ENCODE data around the gene SRPK3. TPM values are rescaled to one million over a fixed set of nuclear protein-coding genes. Genes with fewer than 3 reads are reported as not detected.

SRPK3 gene
- total and polyA plus RNA-seq, 2 experiments from 2014 or later = 0.15 TPM; not detected in 1

DNA sequence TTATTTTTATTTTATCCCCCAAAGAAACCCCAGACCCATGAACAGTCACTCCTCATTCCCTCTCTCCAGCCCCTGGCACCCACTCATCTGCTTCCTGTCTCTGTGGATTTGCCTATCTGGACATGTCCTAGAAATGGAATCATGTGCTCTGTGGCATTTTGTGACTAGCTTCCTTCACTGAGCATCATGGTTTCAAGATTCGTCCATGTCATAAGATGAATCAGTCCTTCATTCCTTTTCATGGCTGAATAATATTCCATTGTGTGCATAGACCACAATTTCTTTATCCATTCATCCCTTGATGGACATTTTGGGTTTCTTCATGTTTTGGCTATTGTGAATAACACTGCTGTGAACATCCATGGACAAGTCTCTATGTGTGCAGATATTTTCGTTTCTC, 46.0 kb upstream of the SRPK3 start (continued):
- TF ChIP-seq NANOG (IDR thresholded peaks at IDR 0.05; ENCODE audit: borderline replicate concordance) = no peak
- TF ChIP-seq, protein P1, sequence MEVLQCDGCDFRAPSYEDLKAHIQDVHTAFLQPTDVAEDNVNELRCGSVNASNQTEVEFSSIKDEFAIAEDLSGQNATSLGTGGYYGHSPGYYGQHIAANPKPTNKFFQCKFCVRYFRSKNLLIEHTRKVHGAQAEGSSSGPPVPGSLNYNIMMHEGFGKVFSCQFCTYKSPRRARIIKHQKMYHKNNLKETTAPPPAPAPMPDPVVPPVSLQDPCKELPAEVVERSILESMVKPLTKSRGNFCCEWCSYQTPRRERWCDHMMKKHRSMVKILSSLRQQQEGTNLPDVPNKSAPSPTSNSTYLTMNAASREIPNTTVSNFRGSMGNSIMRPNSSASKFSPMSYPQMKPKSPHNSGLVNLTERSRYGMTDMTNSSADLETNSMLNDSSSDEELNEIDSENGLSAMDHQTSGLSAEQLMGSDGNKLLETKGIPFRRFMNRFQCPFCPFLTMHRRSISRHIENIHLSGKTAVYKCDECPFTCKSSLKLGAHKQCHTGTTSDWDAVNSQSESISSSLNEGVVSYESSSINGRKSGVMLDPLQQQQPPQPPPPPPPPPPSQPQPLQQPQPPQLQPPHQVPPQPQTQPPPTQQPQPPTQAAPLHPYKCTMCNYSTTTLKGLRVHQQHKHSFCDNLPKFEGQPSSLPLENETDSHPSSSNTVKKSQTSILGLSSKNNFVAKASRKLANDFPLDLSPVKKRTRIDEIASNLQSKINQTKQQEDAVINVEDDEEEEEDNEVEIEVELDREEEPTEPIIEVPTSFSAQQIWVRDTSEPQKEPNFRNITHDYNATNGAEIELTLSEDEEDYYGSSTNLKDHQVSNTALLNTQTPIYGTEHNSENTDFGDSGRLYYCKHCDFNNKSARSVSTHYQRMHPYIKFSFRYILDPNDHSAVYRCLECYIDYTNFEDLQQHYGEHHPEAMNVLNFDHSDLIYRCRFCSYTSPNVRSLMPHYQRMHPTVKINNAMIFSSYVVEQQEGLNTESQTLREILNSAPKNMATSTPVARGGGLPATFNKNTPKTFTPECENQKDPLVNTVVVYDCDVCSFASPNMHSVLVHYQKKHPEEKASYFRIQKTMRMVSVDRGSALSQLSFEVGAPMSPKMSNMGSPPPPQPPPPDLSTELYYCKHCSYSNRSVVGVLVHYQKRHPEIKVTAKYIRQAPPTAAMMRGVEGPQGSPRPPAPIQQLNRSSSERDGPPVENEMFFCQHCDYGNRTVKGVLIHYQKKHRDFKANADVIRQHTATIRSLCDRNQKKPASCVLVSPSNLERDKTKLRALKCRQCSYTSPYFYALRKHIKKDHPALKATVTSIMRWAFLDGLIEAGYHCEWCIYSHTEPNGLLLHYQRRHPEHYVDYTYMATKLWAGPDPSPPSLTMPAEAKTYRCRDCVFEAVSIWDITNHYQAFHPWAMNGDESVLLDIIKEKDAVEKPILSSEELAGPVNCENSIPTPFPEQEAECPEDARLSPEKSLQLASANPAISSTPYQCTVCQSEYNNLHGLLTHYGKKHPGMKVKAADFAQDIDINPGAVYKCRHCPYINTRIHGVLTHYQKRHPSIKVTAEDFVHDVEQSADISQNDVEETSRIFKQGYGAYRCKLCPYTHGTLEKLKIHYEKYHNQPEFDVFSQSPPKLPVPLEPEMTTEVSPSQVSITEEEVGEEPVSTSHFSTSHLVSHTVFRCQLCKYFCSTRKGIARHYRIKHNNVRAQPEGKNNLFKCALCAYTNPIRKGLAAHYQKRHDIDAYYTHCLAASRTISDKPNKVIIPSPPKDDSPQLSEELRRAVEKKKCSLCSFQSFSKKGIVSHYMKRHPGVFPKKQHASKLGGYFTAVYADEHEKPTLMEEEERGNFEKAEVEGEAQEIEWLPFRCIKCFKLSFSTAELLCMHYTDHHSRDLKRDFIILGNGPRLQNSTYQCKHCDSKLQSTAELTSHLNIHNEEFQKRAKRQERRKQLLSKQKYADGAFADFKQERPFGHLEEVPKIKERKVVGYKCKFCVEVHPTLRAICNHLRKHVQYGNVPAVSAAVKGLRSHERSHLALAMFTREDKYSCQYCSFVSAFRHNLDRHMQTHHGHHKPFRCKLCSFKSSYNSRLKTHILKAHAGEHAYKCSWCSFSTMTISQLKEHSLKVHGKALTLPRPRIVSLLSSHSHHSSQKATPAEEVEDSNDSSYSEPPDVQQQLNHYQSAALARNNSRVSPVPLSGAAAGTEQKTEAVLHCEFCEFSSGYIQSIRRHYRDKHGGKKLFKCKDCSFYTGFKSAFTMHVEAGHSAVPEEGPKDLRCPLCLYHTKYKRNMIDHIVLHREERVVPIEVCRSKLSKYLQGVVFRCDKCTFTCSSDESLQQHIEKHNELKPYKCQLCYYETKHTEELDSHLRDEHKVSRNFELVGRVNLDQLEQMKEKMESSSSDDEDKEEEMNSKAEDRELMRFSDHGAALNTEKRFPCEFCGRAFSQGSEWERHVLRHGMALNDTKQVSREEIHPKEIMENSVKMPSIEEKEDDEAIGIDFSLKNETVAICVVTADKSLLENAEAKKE (CRISPR knock-in tag; IDR thresholded peaks at IDR 0.05) = no peak
- TF ChIP-seq EZH2phosphoT487 (IDR thresholded peaks at IDR 0.05; ENCODE audit: unreplicated experiment) = no peak
- TF ChIP-seq, protein P2, sequence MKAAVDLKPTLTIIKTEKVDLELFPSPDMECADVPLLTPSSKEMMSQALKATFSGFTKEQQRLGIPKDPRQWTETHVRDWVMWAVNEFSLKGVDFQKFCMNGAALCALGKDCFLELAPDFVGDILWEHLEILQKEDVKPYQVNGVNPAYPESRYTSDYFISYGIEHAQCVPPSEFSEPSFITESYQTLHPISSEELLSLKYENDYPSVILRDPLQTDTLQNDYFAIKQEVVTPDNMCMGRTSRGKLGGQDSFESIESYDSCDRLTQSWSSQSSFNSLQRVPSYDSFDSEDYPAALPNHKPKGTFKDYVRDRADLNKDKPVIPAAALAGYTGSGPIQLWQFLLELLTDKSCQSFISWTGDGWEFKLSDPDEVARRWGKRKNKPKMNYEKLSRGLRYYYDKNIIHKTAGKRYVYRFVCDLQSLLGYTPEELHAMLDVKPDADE (IDR thresholded peaks at IDR 0.05) = no peak
- TF ChIP-seq STAT1 (IDR thresholded peaks at IDR 0.05; ENCODE audit: unreplicated experiment) = no peak
- no peak for TF ChIP-seq EZH2 (IDR thresholded peaks at IDR 0.05; ENCODE audit: low read depth, unreplicated experiment)

DNA sequence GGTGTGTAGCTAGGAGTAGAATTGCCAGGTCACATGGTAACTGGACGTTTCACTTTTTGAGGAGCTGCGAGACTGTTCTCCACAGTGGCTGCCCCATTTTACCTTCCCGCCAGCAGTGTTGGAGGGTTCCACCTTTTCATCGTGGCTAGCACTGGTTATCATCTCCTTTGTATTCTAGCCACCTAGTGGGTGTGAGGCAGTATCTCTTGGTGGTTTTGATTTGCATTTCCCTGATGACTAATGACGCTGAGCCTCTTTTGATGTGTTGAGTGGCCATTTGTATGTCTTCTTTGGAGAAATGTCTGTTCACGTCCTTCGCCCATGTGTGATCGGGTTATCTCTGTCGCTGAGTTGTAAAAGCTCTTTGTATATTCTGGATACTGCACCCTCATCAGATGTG, 45.6 kb upstream of the SRPK3 start:
- no peak overlapping the region for H2AFZ ChIP-seq
- TF ChIP-seq, protein P2 (IDR thresholded peaks at IDR 0.05) = no peak
- TF ChIP-seq CREB1 (CRISPR knock-in tag; IDR thresholded peaks at IDR 0.05; ENCODE audit: low read depth) = no peak
- TF ChIP-seq NANOG (IDR thresholded peaks at IDR 0.05; ENCODE audit: borderline replicate concordance) = no peak
- TF ChIP-seq JUNB (IDR thresholded peaks at IDR 0.05; ENCODE audit: unreplicated experiment) = no peak
- TF ChIP-seq EZH2 (IDR thresholded peaks at IDR 0.05; ENCODE audit: low read depth, unreplicated experiment) = no peak
- TF ChIP-seq ZNF331 (CRISPR knock-in tag; IDR thresholded peaks at IDR 0.05; ENCODE audit: low read depth) = no peak
- TF ChIP-seq, protein P3, sequence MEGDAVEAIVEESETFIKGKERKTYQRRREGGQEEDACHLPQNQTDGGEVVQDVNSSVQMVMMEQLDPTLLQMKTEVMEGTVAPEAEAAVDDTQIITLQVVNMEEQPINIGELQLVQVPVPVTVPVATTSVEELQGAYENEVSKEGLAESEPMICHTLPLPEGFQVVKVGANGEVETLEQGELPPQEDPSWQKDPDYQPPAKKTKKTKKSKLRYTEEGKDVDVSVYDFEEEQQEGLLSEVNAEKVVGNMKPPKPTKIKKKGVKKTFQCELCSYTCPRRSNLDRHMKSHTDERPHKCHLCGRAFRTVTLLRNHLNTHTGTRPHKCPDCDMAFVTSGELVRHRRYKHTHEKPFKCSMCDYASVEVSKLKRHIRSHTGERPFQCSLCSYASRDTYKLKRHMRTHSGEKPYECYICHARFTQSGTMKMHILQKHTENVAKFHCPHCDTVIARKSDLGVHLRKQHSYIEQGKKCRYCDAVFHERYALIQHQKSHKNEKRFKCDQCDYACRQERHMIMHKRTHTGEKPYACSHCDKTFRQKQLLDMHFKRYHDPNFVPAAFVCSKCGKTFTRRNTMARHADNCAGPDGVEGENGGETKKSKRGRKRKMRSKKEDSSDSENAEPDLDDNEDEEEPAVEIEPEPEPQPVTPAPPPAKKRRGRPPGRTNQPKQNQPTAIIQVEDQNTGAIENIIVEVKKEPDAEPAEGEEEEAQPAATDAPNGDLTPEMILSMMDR (conservative IDR thresholded peaks at IDR 0.05; ENCODE audit: low read depth in 2 of 2) = 0 out of 4 replicates have a peak, but pooled peaks of 1 of the 2 experiments have one; percentile 15
- no peak for TF ChIP-seq POLR2AphosphoS5 (IDR thresholded peaks at IDR 0.05; ENCODE audit: low read depth)
- H3K27ac ChIP-seq (ENCODE audit: low read depth) = no peak overlapping the region
- Mint-ChIP-seq H3K4me3 (no peak overlapping the region), H3K27me3 (ENCODE audit: insufficient read depth, low read depth, poor library complexity) (peaks cover 5% of the 10 kb centered on the region), H3K36me3 (ENCODE audit: low read depth) (peaks cover 9% of the 10 kb centered on the region; the same call in 1 of the 3 replicates), H3K4me1 (peaks cover 7% of the 10 kb centered on the region), H3K27ac (no peak overlapping the region), H3K9me3 (peaks cover 2% of the 10 kb centered on the region; the same call in 1 of the 3 replicates)
- no peaks in the 10 kb centered on the region for H4K20me1 ChIP-seq (replicated peaks; ENCODE audit: insufficient read depth)
- H3K27me3 ChIP-seq (ENCODE audit: insufficient read depth) = no peaks in the 10 kb centered on the region
- H3K4me3 ChIP-seq = no peak overlapping the region
- no peaks in the 10 kb centered on the region for H3K79me2 ChIP-seq (replicated peaks; ENCODE audit: insufficient read depth)
- no peaks in the 10 kb centered on the region for H3K4me1 ChIP-seq (ENCODE audit: insufficient read depth)
- DNase-seq (ENCODE audit: low spot score) (peak; percentile 48), ATAC-seq (peak; percentile 63)
- H3K9me2 ChIP-seq (ENCODE audit: insufficient read depth) = no peaks in the 10 kb centered on the region
- H3F3A ChIP-seq (replicated peaks; ENCODE audit: low read depth) = no peaks in the 10 kb centered on the region
- H3K36me3 ChIP-seq (ENCODE audit: insufficient read depth) = no peaks in the 10 kb centered on the region
- no peak overlapping the region for H3K4me2 ChIP-seq
